Activated CD4-positive, alpha-beta T cell treated with anti-CD3 and anti-CD28 coated beads, Interleukin-2, amount 10 ng/mL, durations not matched to agents 7 days and 5 days (primary cell): ENCODE measurements around the gene SHF. TPM values are rescaled to one million over a fixed set of nuclear protein-coding genes. Genes with fewer than 3 reads are reported as not detected.

Experiments
- CTCF ChIA-PET: fragments of 350-600 bp; sonication (Branson Sonifier 250); formaldehyde crosslinking; loops from one replicate; lab custom pipeline; 2021; ENCODE audit warnings: antibody characterized with exemption; lab: Charles Lee
- POLR2A ChIA-PET: fragments of 350-600 bp; sonication (Branson Sonifier 250); formaldehyde crosslinking; loops from one replicate; lab custom pipeline; 2021; ENCODE audit warnings: antibody characterized with exemption; lab: Charles Lee
- DNase-seq: peaks from one replicate; pipeline ENCODE4 v3.0.0-alpha.2; 2020
- H3K27ac Mint-ChIP-seq: one replicate; pipeline ENCODE4 v1.8.0; 2021; ENCODE audit warnings: mild to moderate bottlenecking, moderate library complexity, mixed read lengths
- H3K27me3 Mint-ChIP-seq: one replicate; pipeline ENCODE4 v1.8.0; 2021; ENCODE audit warnings: mixed read lengths
- H3K36me3 Mint-ChIP-seq: one replicate; pipeline ENCODE4 v1.8.0; 2021; ENCODE audit warnings: low read depth, mixed read lengths
- H3K4me1 Mint-ChIP-seq: one replicate; pipeline ENCODE4 v1.8.0; 2021; ENCODE audit warnings: mixed read lengths
- H3K4me3 Mint-ChIP-seq: one replicate; pipeline ENCODE4 v1.8.0; 2021; ENCODE audit warnings: mild to moderate bottlenecking, moderate library complexity, mixed read lengths
- H3K9me3 Mint-ChIP-seq: one replicate; pipeline ENCODE4 v1.8.0; 2021; ENCODE audit warnings: mixed read lengths
- total RNA-seq, 2 experiments: library from RNA; stranded (reverse); gene quantifications; one replicate each; pipeline ENCODE4 v1.2.3, GENCODE V29; 2021

SHF gene
- total RNA-seq, 2 experiments from 2014 or later, result 0.79 to 0.92 TPM

GRCh38 chr15:45212493-45212892, 24.7 kb upstream of the SHF start:
- Mint-ChIP-seq H3K4me3 (no peak overlapping the region), H3K4me1 (no peaks in the 10 kb centered on the region), H3K27me3 (peaks cover 6% of the 10 kb centered on the region), H3K27ac (no peak overlapping the region), H3K36me3 (no peaks in the 10 kb centered on the region), H3K9me3 (no peaks in the 10 kb centered on the region)
- ChIA-PET CTCF (interaction anchor here (0.9 to 1.0 kb wide), 2 partner anchors 8 to 10 kb away, joined by 3 read pairs; no protein-coding TSS in a partner anchor), POLR2A (no interaction called here)
- DNase-seq, result no peak

GRCh38 chr15:45205192-45205591, 17.4 kb upstream of the SHF start:
- H3K4me3 Mint-ChIP-seq, result no peak overlapping the region
- CTCF ChIA-PET, result interaction anchor here (0.8 to 2.2 kb wide), 18 partner anchors 8 to 197 kb away, joined by 3 to 13 read pairs (median 3); partner anchors contain the start of gene SHF
- H3K9me3 Mint-ChIP-seq, result no peaks in the 10 kb centered on the region
- peak; percentile 77 for DNase-seq
- no peaks in the 10 kb centered on the region for H3K36me3 Mint-ChIP-seq
- POLR2A ChIA-PET, result interaction anchor here (0.7 kb wide), 1 partner anchor 115 kb away, joined by 3 read pairs; no protein-coding TSS in a partner anchor
- peaks cover 8% of the 10 kb centered on the region for H3K4me1 Mint-ChIP-seq
- peaks cover 16% of the 10 kb centered on the region for H3K27me3 Mint-ChIP-seq
- no peak overlapping the region for H3K27ac Mint-ChIP-seq

- H3K9me3 Mint-ChIP-seq, result no peaks in the 10 kb centered on the region
- H3K4me1 Mint-ChIP-seq, result peaks cover 21% of the 10 kb centered on the region
- CTCF ChIA-PET, result interaction anchor here (0.5 to 2.8 kb wide), 5 partner anchors 10 to 311 kb away, joined by 3 to 13 read pairs (median 3); no protein-coding TSS in a partner anchor
- H3K4me3 Mint-ChIP-seq, result no peak overlapping the region
- no peak overlapping the region for H3K27ac Mint-ChIP-seq
- POLR2A ChIA-PET, result no interaction called here
- H3K27me3 Mint-ChIP-seq, result peaks cover 15% of the 10 kb centered on the region
- no peak for DNase-seq
- no peaks in the 10 kb centered on the region for H3K36me3 Mint-ChIP-seq
These were observed 15.4 kb upstream of the SHF start for GRCh38 chr15:45203182-45203581.

DNA sequence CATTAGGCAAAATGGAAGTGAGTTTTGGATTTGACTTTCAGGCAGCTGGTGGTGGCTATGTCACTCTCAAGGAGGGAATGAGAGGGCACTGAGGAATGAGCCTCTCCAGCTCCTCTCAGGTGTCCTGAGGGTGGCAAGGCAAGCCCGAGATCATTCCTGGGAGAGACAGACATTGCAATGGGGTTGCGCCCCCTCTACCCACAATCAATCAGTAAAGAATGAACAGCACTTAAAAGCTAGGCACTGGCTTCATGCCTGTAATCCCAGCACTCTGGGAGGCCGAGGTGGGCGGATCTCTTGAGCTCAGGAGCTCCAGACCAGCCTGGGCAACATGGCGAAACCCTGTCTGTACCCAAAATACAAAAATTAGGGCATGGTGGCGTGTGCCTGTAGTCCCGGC, 14.1 kb upstream of the SHF start:
- POLR2A ChIA-PET, result no interaction called here
- Mint-ChIP-seq H3K4me1 (peaks cover 28% of the 10 kb centered on the region), H3K36me3 (no peaks in the 10 kb centered on the region)

GRCh38 chr15:45201557-45201859, 13.7 kb upstream of the SHF start:
- H3K36me3 Mint-ChIP-seq, result no peaks in the 10 kb centered on the region

More for the DNA sequence above, 14.1 kb upstream of the SHF start:
- Mint-ChIP-seq H3K4me3 (no peak overlapping the region), H3K27ac (no peak overlapping the region), H3K27me3 (peaks cover 11% of the 10 kb centered on the region), H3K9me3 (no peaks in the 10 kb centered on the region)
- no peak for DNase-seq
- CTCF ChIA-PET, result interaction anchor here (1.0 to 2.8 kb wide), 5 partner anchors 11 to 201 kb away, joined by 3 to 13 read pairs (median 3); a partner anchor contains a TSS

GRCh38 chr15:45200799-45201556, 13.2 kb upstream of the SHF start:
- ChIA-PET POLR2A (interaction anchor here (1.0 kb wide), 1 partner anchor 202 kb away, joined by 4 read pairs; a partner anchor contains a TSS), CTCF (interaction anchor here (0.7 to 2.8 kb wide), 10 partner anchors 9 to 229 kb away, joined by 3 to 13 read pairs (median 4); no protein-coding TSS in a partner anchor)
- Mint-ChIP-seq H3K4me1 (peaks cover 28% of the 10 kb centered on the region), H3K36me3 (no peaks in the 10 kb centered on the region), H3K9me3 (no peaks in the 10 kb centered on the region), H3K27ac (no peak overlapping the region), H3K4me3 (no peak overlapping the region), H3K27me3 (peaks cover 6% of the 10 kb centered on the region)
- DNase-seq, result peak; percentile 69

More at GRCh38 chr15:45201557-45201859, 13.7 kb upstream of the SHF start:
- Mint-ChIP-seq H3K9me3 (no peaks in the 10 kb centered on the region), H3K4me1 (peaks cover 28% of the 10 kb centered on the region), H3K27ac (no peak overlapping the region), H3K4me3 (no peak overlapping the region), H3K27me3 (peaks cover 7% of the 10 kb centered on the region)
- POLR2A ChIA-PET, result interaction anchor here (1.0 kb wide), 1 partner anchor 201 kb away, joined by 4 read pairs; a partner anchor contains a TSS
- CTCF ChIA-PET, result interaction anchor here (0.7 to 2.8 kb wide), 6 partner anchors 8 to 228 kb away, joined by 3 to 13 read pairs (median 4); no protein-coding TSS in a partner anchor
- DNase-seq, result no peak

DNA sequence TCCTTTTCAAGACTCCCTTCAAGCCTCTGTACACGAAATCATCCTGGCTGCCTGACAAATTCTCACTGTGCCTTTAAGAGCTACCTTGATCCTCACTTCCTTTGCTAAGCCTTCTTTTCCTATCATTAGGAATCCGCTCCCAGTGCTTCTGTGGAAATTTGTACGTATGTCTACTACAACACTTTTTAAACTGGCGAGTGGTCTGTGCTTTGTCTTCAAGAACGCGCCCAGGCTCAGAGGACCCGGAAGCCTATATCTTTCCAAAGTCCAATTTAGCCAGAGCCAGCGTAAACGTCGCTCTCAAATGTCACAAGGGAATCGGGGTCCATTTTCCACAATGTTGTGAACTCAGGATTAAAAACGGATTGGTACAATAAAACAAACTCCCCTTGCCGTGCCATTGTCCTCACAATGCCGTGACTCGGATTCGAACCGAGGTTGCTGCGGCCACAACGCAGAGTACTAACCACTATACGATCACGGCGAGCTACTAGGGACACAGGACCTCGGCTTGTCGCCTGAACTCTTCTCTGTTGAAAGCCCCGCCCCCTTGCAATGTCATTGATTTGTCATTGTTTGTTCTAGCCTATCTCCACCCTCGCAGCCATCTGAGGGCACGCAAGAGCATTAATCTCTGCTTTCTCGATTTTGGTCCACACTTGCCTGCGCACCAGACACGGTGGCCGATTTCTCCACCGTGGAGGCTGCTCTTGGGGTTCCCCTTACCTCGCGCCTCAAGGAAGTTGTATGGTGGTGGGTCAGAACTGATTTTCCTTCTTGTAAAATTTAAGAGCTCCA, 12.4 kb upstream of the SHF start:
- DNase-seq, result peak; percentile 97
- H3K27me3 Mint-ChIP-seq, result peaks cover 6% of the 10 kb centered on the region
- no peak overlapping the region for H3K4me3 Mint-ChIP-seq
- ChIA-PET POLR2A (interaction anchor here (0.6 kb wide), 1 partner anchor 571 kb away, joined by 4 read pairs; no protein-coding TSS in a partner anchor), CTCF (interaction anchor here (0.6 to 2.8 kb wide), 11 partner anchors 9 to 230 kb away, joined by 3 to 13 read pairs (median 4); no protein-coding TSS in a partner anchor)
- H3K9me3 Mint-ChIP-seq, result no peaks in the 10 kb centered on the region
- H3K4me1 Mint-ChIP-seq, result peaks cover 25% of the 10 kb centered on the region
- H3K27ac Mint-ChIP-seq, result no peak overlapping the region
- no peaks in the 10 kb centered on the region for H3K36me3 Mint-ChIP-seq

- Mint-ChIP-seq H3K4me3 (no peak overlapping the region), H3K27ac (no peak overlapping the region), H3K36me3 (no peaks in the 10 kb centered on the region), H3K27me3 (peaks cover 6% of the 10 kb centered on the region), H3K9me3 (no peaks in the 10 kb centered on the region), H3K4me1 (peaks cover 20% of the 10 kb centered on the region)
- ChIA-PET POLR2A (no interaction called here), CTCF (interaction anchor here (0.6 to 1.8 kb wide), 7 partner anchors 9 to 81 kb away, joined by 3 to 7 read pairs (median 5); no protein-coding TSS in a partner anchor)
- peak; percentile 41 for DNase-seq
These were observed 11.5 kb upstream of the SHF start for GRCh38 chr15:45199136-45199810.

DNA sequence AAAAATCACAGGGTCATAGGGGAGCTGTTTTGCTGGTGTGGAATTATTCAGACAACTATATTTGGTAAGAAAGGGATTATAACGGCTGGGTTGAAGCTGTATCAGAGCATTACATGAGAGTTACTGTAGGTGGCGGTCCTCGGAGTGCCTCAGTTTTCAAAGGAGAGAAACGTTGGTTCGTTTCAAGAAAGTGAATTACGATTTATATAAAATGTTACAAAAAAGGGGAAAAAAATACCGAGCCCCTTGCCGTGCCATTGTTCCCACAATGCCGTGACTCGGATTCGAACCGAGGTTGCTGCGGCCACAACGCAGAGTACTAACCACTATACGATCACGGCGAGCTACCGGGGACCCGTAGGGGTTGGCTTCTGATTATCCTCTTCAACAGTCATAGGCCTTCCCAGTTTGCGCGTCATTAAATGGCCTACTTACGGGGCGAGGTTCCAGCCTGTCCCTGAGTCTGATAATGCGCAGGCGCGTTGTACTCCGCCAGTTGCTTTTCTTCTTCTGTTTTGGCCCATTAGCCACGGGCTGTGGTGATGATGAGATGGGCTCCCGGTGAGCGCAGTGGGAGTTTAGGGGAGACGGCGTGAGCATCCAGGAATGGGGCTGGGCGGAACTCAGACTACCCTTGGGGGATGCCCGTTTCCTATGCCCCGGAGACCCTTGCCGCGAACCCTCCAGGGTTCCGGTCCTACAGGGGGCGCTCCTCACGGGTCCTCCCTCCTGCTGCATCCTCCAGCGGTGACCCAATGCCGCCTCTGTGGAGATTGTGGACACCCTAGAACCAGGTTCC, 10.8 kb upstream of the SHF start:
- no peaks in the 10 kb centered on the region for H3K36me3 Mint-ChIP-seq
- no peak overlapping the region for H3K4me3 Mint-ChIP-seq
- peaks cover 2% of the 10 kb centered on the region for H3K27me3 Mint-ChIP-seq

DNA sequence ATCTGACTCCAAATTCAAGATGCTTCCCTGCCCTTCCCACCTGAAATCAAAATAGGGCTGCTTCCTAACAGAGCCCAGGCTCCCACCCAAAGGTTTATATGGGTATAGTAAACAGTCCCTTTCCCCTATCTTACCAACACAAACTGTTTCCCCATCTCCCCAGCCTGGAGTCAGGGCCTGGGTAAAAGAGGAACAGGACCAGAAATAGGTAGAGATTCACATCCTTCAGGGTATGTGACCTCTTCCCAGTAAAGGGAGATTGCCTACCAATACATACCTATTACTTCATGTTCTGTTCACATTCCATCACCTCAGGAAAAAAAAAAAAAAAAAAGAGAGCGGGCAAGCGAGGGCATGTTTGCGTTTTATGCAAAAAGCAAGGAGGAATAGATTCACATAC, 9.7 kb upstream of the SHF start:
- Mint-ChIP-seq H3K9me3 (no peaks in the 10 kb centered on the region), H3K27ac (no peak overlapping the region), H3K4me3 (no peak overlapping the region), H3K27me3 (peaks cover 2% of the 10 kb centered on the region), H3K36me3 (no peaks in the 10 kb centered on the region), H3K4me1 (peaks cover 20% of the 10 kb centered on the region)
- DNase-seq, result no peak
- POLR2A ChIA-PET, result interaction anchor here (0.6 kb wide), 1 partner anchor 11 kb away, joined by 3 read pairs; no protein-coding TSS in a partner anchor
- CTCF ChIA-PET, result interaction anchor here (0.6 to 1.5 kb wide), 15 partner anchors 7 to 233 kb away, joined by 3 to 13 read pairs (median 4); no protein-coding TSS in a partner anchor

More for the DNA sequence above, 10.8 kb upstream of the SHF start:
- H3K27ac Mint-ChIP-seq, result no peak overlapping the region
- peaks cover 20% of the 10 kb centered on the region for H3K4me1 Mint-ChIP-seq
- H3K9me3 Mint-ChIP-seq, result no peaks in the 10 kb centered on the region
- ChIA-PET CTCF (interaction anchor here (0.7 to 1.8 kb wide), 21 partner anchors 8 to 232 kb away, joined by 3 to 13 read pairs (median 4); no protein-coding TSS in a partner anchor), POLR2A (interaction anchor here (0.8 kb wide), 1 partner anchor 29 kb away, joined by 3 read pairs; no protein-coding TSS in a partner anchor)
- DNase-seq, result peak; percentile 95

GRCh38 chr15:45187578-45187893, 230 bp downstream of the SHF start:
- ChIA-PET POLR2A (interaction anchor here (0.9 kb wide), 1 partner anchor 12 kb away, joined by 3 read pairs; no protein-coding TSS in a partner anchor), CTCF (interaction anchor here (1.0 kb wide), 1 partner anchor 17 kb away, joined by 4 read pairs; no protein-coding TSS in a partner anchor)
- Mint-ChIP-seq H3K4me1 (peaks cover 12% of the 10 kb centered on the region), H3K4me3 (no peak overlapping the region), H3K9me3 (no peaks in the 10 kb centered on the region), H3K27me3 (peaks cover 22% of the 10 kb centered on the region), H3K36me3 (no peaks in the 10 kb centered on the region), H3K27ac (no peak overlapping the region)
- DNase-seq, result no peak
